GM18498 (cell line): Measurements from ENCODE around the gene RBKS.

ENCODE experiments used
- ATAC-seq: cut with Tn5 transposase; IDR thresholded peaks from one replicate; pipeline ENCODE4 v1.9.1; 2021; ENCODE audit warnings: mild to moderate bottlenecking, moderate library complexity; ENCODE audit not compliant: unreplicated experiment

Gene RBKS

GRCh38 chr2:27803046-27803445 lies 87.1 kb downstream of the RBKS start:
- no peak for ATAC-seq

GRCh38 chr2:27802547-27802946 lies 87.6 kb downstream of the RBKS start:
- ATAC-seq = no peak

DNA sequence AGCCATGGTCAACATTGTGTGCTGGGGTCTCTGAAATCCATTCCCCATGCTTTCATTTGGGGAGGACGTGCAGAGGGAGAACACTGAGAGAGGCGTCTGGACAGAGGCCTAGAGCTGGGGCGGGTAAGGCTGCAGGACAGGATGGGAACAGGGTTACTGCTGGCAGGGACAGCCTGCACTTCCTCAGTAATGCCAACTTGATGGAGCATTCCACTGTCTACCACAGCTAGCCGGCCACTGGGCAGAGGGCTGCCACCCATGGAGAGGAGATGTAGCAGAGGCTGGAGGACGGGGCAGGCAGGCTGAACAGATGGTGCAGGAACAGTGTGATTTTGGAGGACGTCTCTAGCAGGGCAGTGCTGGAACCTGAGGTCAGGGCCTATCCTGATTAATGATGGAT lies 89.3 kb downstream of the RBKS start:
- no peak for ATAC-seq

- no peak for ATAC-seq
These were observed 90.6 kb downstream of the RBKS start for GRCh38 chr2:27799646-27800010.

- ATAC-seq = no peak
These were observed 91.1 kb downstream of the RBKS start for GRCh38 chr2:27798948-27799645.

GRCh38 chr2:27798486-27798885 lies 91.7 kb downstream of the RBKS start:
- ATAC-seq = no peak

GRCh38 chr2:27797841-27798240 lies 92.3 kb downstream of the RBKS start:
- ATAC-seq = no peak

- no peak for ATAC-seq
These were observed 93.1 kb downstream of the RBKS start for GRCh38 chr2:27796791-27797765.

- no peak for ATAC-seq
These were observed 94.3 kb downstream of the RBKS start for GRCh38 chr2:27795868-27796277.

DNA sequence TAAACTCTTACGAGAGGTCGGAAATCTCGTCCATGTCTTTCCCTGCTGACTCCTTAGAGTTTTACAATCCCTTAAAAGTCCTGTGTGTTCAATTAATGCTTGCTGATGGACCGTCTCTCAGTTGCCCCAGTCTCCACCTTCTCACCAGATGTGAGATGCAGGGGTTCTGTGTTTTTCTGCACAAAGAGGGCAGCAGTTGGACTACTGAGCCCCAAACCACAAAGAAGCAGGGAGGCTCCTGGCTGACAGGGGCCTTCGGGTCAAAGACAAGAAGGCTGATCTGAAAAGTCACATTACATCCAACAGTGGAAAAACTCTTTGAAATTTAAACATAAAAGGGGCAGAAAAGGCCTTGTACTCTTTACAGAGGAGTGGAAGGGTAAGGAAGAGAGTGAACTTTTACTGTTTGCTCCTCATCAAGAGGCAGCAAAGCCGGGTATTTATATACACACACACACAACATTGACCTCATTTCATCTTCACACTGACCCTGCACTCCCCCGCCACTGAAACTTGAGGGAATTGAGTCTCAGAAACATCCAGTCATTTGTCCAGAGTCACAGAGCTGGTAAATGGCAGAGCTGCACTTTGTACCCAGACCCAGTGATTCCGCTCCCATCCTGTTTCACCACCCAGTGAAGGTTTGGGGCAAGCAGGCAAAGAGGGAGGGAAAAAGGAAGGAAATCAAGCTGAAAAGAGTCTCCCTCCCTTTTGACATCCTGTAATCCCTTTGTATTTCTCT lies 94.9 kb downstream of the RBKS start:
- no peak for ATAC-seq

- no peak for ATAC-seq
These were observed 97.4 kb downstream of the RBKS start for GRCh38 chr2:27792759-27793158.

DNA sequence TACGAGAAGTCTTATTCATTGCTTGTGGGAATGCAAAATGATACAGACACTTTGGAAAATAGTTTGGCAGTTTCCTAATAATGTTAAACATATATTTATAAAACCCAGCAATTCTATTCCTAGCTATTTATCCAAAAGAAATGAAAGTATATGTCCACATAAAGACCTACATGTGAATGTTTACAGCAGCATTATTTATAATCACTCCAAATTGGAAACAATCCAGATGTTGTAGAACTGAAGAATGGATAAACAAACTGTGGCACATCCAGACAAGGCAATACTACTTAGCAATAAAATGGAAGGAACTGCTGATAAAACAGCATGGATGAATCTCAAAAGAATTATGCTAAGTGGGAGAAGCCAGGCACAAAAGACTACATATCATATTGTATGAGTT lies 99.4 kb downstream of the RBKS start:
- ATAC-seq = no peak

- ATAC-seq = no peak
These were observed 107.5 kb downstream of the RBKS start for GRCh38 chr2:27782701-27783100.

GRCh38 chr2:27781496-27781895 lies 108.7 kb downstream of the RBKS start:
- ATAC-seq = no peak

DNA sequence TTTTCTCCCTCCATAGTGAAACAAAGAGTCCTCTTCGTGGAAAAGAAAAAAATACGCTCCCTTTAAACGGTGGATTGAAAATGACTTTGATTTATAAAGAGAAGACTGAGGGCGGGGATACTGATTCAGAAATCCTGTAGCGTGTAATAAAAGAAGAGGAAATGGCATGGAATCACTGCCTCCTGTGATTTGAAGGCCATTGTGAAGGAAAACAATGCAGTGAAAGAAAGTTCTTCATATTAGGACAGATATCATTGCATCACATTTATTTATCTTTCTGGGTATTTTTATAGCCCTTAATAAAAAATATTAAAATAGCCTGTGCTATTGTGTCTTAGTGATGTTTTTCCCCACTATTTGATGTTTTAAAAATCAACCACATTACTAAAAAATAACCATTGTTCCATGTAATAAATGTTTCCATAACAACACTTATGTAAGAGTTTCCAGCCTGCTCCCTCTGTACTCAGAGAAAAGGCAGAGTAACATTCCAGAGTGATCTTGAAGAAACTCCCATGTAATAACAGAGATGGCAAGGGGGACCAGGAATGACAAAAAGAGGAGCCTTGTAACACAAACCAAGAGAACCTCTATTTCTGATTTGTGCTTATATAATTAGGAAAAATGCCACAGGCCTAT lies 110.7 kb downstream of the RBKS start:
- no peak for ATAC-seq

DNA sequence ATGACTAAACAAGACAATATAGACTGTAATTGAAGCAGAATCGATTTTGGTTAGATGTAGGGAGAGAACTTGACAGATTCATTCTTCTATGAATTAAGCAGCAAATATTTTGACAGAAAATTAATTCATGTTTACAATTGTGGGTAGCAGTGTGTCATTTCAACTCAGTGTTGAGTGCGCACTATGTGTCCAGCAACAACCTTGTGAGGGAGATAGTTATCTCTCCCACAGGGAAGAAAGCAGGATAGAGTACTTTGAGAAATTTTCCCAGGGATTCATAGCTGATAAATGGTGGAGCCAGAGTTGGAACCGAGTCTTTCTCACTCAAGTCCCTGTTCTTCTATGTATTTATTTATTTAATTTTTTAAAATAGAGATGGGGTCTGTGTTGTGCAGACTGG lies 113.5 kb downstream of the RBKS start:
- no peak for ATAC-seq

DNA sequence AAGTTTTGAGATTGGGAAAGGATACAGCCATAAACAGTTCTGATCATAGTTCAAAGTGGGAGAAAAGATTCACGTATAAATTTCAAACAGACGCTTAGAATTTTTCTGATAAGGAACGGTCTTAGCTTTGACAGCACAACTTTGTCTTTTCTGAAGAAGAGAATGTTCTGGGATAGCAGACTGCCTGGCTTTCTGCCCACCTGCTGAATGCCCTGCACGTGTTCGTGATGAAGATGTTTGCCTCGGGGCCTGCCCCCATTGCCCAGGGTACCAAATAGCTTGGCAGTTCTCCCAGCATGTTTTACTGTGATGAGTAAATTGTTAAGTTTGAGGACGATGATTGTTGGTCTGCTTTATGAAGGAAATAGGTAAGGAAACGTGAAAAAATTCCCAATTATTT lies 114.1 kb downstream of the RBKS start:
- no peak for ATAC-seq

- no peak for ATAC-seq
These were observed 116.2 kb downstream of the RBKS start for GRCh38 chr2:27773959-27774358.

- no peak for ATAC-seq
These were observed 117.4 kb downstream of the RBKS start for GRCh38 chr2:27772804-27773203.

DNA sequence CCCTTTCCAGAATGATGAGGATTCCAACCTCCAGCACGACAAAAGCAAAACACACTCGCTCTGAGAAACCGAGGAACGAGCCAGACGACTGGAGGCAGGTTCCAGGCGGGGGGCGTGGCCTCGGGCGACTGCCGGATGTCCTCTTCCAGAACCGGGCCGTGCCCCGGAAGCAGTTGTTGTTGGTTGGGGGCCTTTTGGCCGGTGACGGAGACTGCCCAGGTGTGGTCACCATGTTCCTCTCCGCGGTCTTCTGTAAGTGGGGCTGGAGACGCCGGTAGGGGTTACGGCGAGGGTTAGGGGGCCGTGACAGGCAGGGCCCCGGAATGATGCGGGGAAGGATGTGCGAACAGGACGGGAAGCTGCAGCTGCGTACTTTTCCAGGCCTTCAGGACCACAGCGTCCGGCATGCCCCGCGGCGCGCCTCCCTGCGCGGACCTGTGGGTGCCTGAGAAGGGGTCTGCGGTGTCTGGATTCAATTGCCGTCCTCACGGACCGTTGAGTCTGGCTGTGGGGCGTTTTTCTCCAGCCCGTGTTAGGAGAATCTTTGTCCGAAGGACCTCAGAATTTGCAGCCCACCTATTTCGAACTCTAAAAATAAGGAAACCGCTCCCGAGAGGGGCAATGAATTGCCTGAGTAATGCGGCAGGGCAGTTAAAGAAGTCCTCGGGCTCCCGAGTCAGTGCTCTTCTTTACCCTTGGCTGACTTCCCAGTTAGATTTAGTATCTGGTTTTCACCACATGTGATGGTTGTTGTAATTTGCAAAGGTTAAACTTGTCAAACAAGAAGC lies 118.4 kb downstream of the RBKS start, which contains the start of gene MRPL33:
Gene MRPL33, plus strand, starts transcription at position 172 of the 788 bp plus-strand sequence. Its CDS starts 59 bp downstream, at position 231.
- ATAC-seq = peak; percentile 97
